HG02642 (cell line): ENCODE results near the gene NPIPB9.

Experiments used
- ATAC-seq: cut with Tn5 transposase; IDR thresholded peaks from one replicate; pipeline ENCODE4 v1.9.1; 2021; ENCODE audit warnings: mild to moderate bottlenecking; ENCODE audit not compliant: unreplicated experiment, poor library complexity

NPIPB9 gene

DNA sequence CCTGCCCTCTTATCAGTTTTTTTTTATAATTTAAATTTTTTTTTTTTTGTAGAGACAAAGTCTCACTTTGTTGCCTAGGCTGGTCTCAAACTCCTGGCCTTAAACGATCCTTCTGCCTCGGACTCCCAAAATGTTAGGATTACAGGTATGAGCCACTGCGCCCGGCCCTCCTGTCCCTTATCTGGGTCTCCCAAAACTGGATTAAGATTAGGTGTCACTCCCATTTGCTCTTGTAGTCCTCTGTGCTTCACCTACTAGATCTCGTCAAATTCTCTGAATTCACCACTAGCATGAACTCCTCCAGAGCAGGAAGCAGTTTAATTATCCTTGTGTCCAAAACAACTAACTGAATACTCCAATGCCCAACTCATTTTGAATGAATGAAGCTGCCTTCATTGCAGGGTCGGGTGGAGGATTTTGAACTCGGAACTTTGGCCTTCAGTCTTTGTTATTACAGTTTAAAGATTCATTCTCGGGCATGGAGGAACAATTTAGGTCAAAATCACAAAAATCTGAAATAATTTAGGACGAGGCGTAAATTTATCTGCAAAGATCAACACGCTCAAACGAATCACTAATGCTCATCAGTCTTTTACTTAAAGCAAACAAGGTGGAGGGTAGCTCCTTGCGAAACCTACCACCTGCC lies 70.4 kb downstream of the NPIPB9 start:
- ATAC-seq, result no peak
